Stimulated activated CD4-positive, alpha-beta T cell treated with anti-CD3 and anti-CD28 coated beads, TNF-alpha, amount 100 ng/mL, for 1 hour (primary cell): ENCODE results near the gene DMXL2.
"Not testable (repeated sequence)": the region's sequence is repeated elsewhere in the genome, so short reads cannot be mapped to it uniquely, and the experiment has no call there.

Experiments used
- DNase-seq, 3 donors: peaks; one replicate each; pipeline ENCODE4 v3.0.0-alpha.2; 2020; ENCODE audit warnings: low read depth in 3 of 3, low spot score in 1 of 3

Gene DMXL2

GRCh38 chr15:51622604-51623370, at the start of gene DMXL2:
DMXL2 (minus strand) TSS chr15:51622771; CDS start chr15:51622545, 226 bp downstream.
- DNase-seq: peak; percentile 17 to 66 (median 38)

GRCh38 chr15:51672155-51672687, 49.6 kb upstream of the DMXL2 start:
- DNase-seq: no peak

GRCh38 chr15:51669381-51669780, 46.8 kb upstream of the DMXL2 start:
- DNase-seq: no peak

- DNase-seq: no peak
Measured at GRCh38 chr15:51668446-51668845, 45.9 kb upstream of the DMXL2 start.

GRCh38 chr15:51667478-51667877, 44.9 kb upstream of the DMXL2 start:
- DNase-seq: no peak

GRCh38 chr15:51661072-51661471, 38.5 kb upstream of the DMXL2 start:
- no peak for DNase-seq

- DNase-seq: no peak
Measured at GRCh38 chr15:51658664-51659063, 36.1 kb upstream of the DMXL2 start.

GRCh38 chr15:51655401-51656057, 33.0 kb upstream of the DMXL2 start:
- DNase-seq: not testable (repeated sequence)

GRCh38 chr15:51652084-51652668, 29.6 kb upstream of the DMXL2 start:
- DNase-seq: no peak

- DNase-seq: peak in 2 of 3 donors; percentile 6 to 13
Measured at GRCh38 chr15:51649659-51650521, 27.3 kb upstream of the DMXL2 start.

GRCh38 chr15:51648643-51649042, 26.1 kb upstream of the DMXL2 start:
- not testable (repeated sequence) for DNase-seq

GRCh38 chr15:51648101-51648500, 25.5 kb upstream of the DMXL2 start:
- DNase-seq: not testable (repeated sequence)

- DNase-seq: no peak
Measured at GRCh38 chr15:51647128-51647562, 24.6 kb upstream of the DMXL2 start.

- DNase-seq: no peak
Measured at GRCh38 chr15:51642696-51643095, 20.1 kb upstream of the DMXL2 start.

GRCh38 chr15:51641490-51642130, 19.0 kb upstream of the DMXL2 start:
- DNase-seq: no peak

GRCh38 chr15:51634591-51635198, 12.1 kb upstream of the DMXL2 start:
- no peak for DNase-seq

- no peak for DNase-seq
Measured at GRCh38 chr15:51629612-51630011, 7.0 kb upstream of the DMXL2 start.

GRCh38 chr15:51625236-51625635, 2.7 kb upstream of the DMXL2 start:
- DNase-seq: no peak

- no peak for DNase-seq
Measured at GRCh38 chr15:51624022-51624421, 1.5 kb upstream of the DMXL2 start.

GRCh38 chr15:51623386-51623938, 891 bp upstream of the DMXL2 start:
- DNase-seq: no peak
